ENCODE results near the gene TBC1D19.
"Not testable (repeated sequence)": the region's sequence is repeated elsewhere in the genome, so short reads cannot be mapped to it uniquely, and the experiment has no call there.

TBC1D19 gene

GRCh38 chr4:26690506-26690905 lies 106.6 kb downstream of the TBC1D19 start:
- no peaks in the 10 kb centered on the region for H4K20me1 ChIP-seq
- H3K36me3 ChIP-seq = peaks cover 0 to 28% (median 9%) of the 10 kb centered on the region in 11 experiments; a peak in 13 of 22 replicates
- TF ChIP-seq Cebpa-rat (IDR thresholded peaks at IDR 0.05) = no peak
- no peak overlapping the region for H3K9ac ChIP-seq
- H3K4me1 ChIP-seq = no peaks in the 10 kb centered on the region
- no peak overlapping the region for H3K27ac ChIP-seq
- H3K4me3 ChIP-seq = no peak overlapping the region
- no peaks in the 10 kb centered on the region for H3K27me3 ChIP-seq
- H3K9me3 ChIP-seq (replicated peaks in 1 of 11) = peaks cover 18 to 45% (median 30%) of the 10 kb centered on the region in 11 experiments; a peak in 21 of 22 replicates
- H3K4me2 ChIP-seq = no peak overlapping the region

GRCh38 chr4:26692014-26692726 lies 108.3 kb downstream of the TBC1D19 start:
- H4K20me1 ChIP-seq = no peaks in the 10 kb centered on the region
- no peaks in the 10 kb centered on the region for H3K4me1 ChIP-seq
- H3K27me3 ChIP-seq = no peaks in the 10 kb centered on the region
- H3K4me3 ChIP-seq = no peak overlapping the region
- TF ChIP-seq Cebpa-rat (IDR thresholded peaks at IDR 0.05) = no peak
- H3K9ac ChIP-seq = no peak overlapping the region
- H3K9me3 ChIP-seq (replicated peaks in 1 of 11) = peaks cover 18 to 47% (median 33%) of the 10 kb centered on the region in 11 experiments; a peak in 21 of 22 replicates
- H3K36me3 ChIP-seq = peaks cover 0 to 28% (median 9%) of the 10 kb centered on the region in 11 experiments; a peak in 13 of 22 replicates
- H3K27ac ChIP-seq = no peak overlapping the region
- no peak overlapping the region for H3K4me2 ChIP-seq

GRCh38 chr4:26694131-26694530 lies 110.2 kb downstream of the TBC1D19 start:
- not testable (repeated sequence) for H3K27me3 ChIP-seq, H3K4me1 ChIP-seq, H3K27ac ChIP-seq, H3K4me3 ChIP-seq, H4K20me1 ChIP-seq, H3K9ac ChIP-seq, H3K4me2 ChIP-seq
- Histone ChIP-seq H3K9me3 (replicated peaks in 1 of 11) (peaks cover 18 to 47% (median 33%) of the 10 kb centered on the region in 11 experiments; a peak in 21 of 22 replicates), H3K36me3 (peaks cover 0 to 28% (median 9%) of the 10 kb centered on the region in 11 experiments; a peak in 13 of 22 replicates)

- Histone ChIP-seq H4K20me1 (no peaks in the 10 kb centered on the region), H3K27me3 (no peaks in the 10 kb centered on the region), H3K36me3 (no peaks in the 10 kb centered on the region), H3K4me1 (no peaks in the 10 kb centered on the region), H3K4me3 (no peak overlapping the region), H3K27ac (no peak overlapping the region), H3K9ac (no peak overlapping the region), H3K9me3 (replicated peaks in 1 of 11) (peaks cover 0 to 18% (median 5%) of the 10 kb centered on the region in 11 experiments; a peak in 12 of 22 replicates), H3K4me2 (no peak overlapping the region)
- no peak for TF ChIP-seq Cebpa-rat (IDR thresholded peaks at IDR 0.05)
Measured at GRCh38 chr4:26700110-26700509, 116.2 kb downstream of the TBC1D19 start.

GRCh38 chr4:26701095-26701494 lies 117.2 kb downstream of the TBC1D19 start:
- H4K20me1 ChIP-seq = no peaks in the 10 kb centered on the region
- H3K4me3 ChIP-seq = no peak overlapping the region
- no peak overlapping the region for H3K4me2 ChIP-seq
- H3K9me3 ChIP-seq (replicated peaks in 1 of 11) = peaks cover 0 to 11% (median 0%) of the 10 kb centered on the region in 11 experiments; a peak in 4 of 22 replicates
- no peak for TF ChIP-seq Cebpa-rat (IDR thresholded peaks at IDR 0.05)
- H3K27ac ChIP-seq = no peak overlapping the region
- H3K9ac ChIP-seq = no peak overlapping the region
- H3K27me3 ChIP-seq = no peaks in the 10 kb centered on the region
- H3K36me3 ChIP-seq = no peaks in the 10 kb centered on the region
- H3K4me1 ChIP-seq = no peaks in the 10 kb centered on the region

GRCh38 chr4:26701786-26702227 lies 117.9 kb downstream of the TBC1D19 start:
- Histone ChIP-seq H3K4me3 (no peak overlapping the region), H3K27me3 (no peaks in the 10 kb centered on the region), H4K20me1 (no peaks in the 10 kb centered on the region), H3K9me3 (replicated peaks in 1 of 11) (peaks cover 0 to 11% (median 0%) of the 10 kb centered on the region in 11 experiments; a peak in 4 of 22 replicates), H3K9ac (no peak overlapping the region), H3K4me2 (no peak overlapping the region), H3K4me1 (no peaks in the 10 kb centered on the region), H3K36me3 (no peaks in the 10 kb centered on the region), H3K27ac (no peak overlapping the region)
- TF ChIP-seq Cebpa-rat (IDR thresholded peaks at IDR 0.05) = no peak

GRCh38 chr4:26707342-26707741 lies 123.5 kb downstream of the TBC1D19 start:
- no peak for TF ChIP-seq Cebpa-rat (IDR thresholded peaks at IDR 0.05)
- no peak overlapping the region for H3K27ac ChIP-seq
- no peak overlapping the region for H3K4me3 ChIP-seq
- H3K27me3 ChIP-seq = no peaks in the 10 kb centered on the region
- H3K4me1 ChIP-seq = peaks cover 0 to 10% (median 8%) of the 10 kb centered on the region in 10 experiments; a peak in 17 of 20 replicates
- H3K4me2 ChIP-seq = no peak overlapping the region
- H3K9ac ChIP-seq = no peak overlapping the region
- H3K36me3 ChIP-seq = 0 out of 22 replicates have a peak, but pooled peaks cover 0 to 4% (median 0%) of the 10 kb centered on the region in 11 experiments
- no peaks in the 10 kb centered on the region for H4K20me1 ChIP-seq
- H3K9me3 ChIP-seq (replicated peaks in 1 of 11) = peaks cover 7 to 22% (median 10%) of the 10 kb centered on the region in 11 experiments; a peak in 20 of 22 replicates

GRCh38 chr4:26709246-26709645 lies 125.4 kb downstream of the TBC1D19 start:
- TF ChIP-seq Cebpa-rat (IDR thresholded peaks at IDR 0.05) = no peak
- Histone ChIP-seq H3K9ac (no peak overlapping the region), H3K36me3 (0 out of 22 replicates have a peak, but pooled peaks cover 0 to 4% (median 0%) of the 10 kb centered on the region in 11 experiments), H3K4me2 (peak overlapping the region in 10 of 11 experiments; percentile 2 to 64 (median 48); a peak in 18 of 22 replicates), H3K4me3 (0 out of 20 replicates have a peak overlapping the region, but pooled peaks of 1 of the 10 experiments have one; percentile 3), H4K20me1 (no peaks in the 10 kb centered on the region), H3K27me3 (no peaks in the 10 kb centered on the region), H3K9me3 (replicated peaks in 1 of 11) (peaks cover 7 to 22% (median 10%) of the 10 kb centered on the region in 11 experiments; a peak in 20 of 22 replicates), H3K4me1 (peaks cover 0 to 10% (median 8%) of the 10 kb centered on the region in 10 experiments; a peak in 17 of 20 replicates), H3K27ac (peak overlapping the region in 1 of 11 experiments; percentile 23; a peak in 1 of 22 replicates)

GRCh38 chr4:26713563-26714151 lies 129.8 kb downstream of the TBC1D19 start:
- no peak overlapping the region for H3K9ac ChIP-seq
- peaks cover 0 to 14% (median 6%) of the 10 kb centered on the region in 11 experiments; a peak in 14 of 22 replicates for H3K9me3 ChIP-seq (replicated peaks in 1 of 11)
- no peaks in the 10 kb centered on the region for H3K27me3 ChIP-seq
- no peak overlapping the region for H3K4me3 ChIP-seq
- H3K36me3 ChIP-seq = 0 out of 22 replicates have a peak, but pooled peaks cover 0 to 4% (median 0%) of the 10 kb centered on the region in 11 experiments
- H4K20me1 ChIP-seq = no peaks in the 10 kb centered on the region
- TF ChIP-seq Cebpa-rat (IDR thresholded peaks at IDR 0.05) = no peak
- peaks cover 0 to 11% (median 8%) of the 10 kb centered on the region in 10 experiments; a peak in 18 of 20 replicates for H3K4me1 ChIP-seq
- H3K27ac ChIP-seq = no peak overlapping the region
- no peak overlapping the region for H3K4me2 ChIP-seq
